GM08714 (cell line): ENCODE measurements around the gene ACP7.
"Not testable (repeated sequence)": the region's sequence is repeated elsewhere in the genome, so short reads cannot be mapped to it uniquely, and the experiment has no call there.

Experiments used
- H3K4me3 ChIP-seq: fragments of 200-500 bp; sonication (Bioruptor generic); 2 replicates; pipeline ENCODE4 v1.5.1; 2014; ENCODE audit warnings: mild to moderate bottlenecking, low read length, inconsistent platforms
- ZNF274 ChIP-seq: IDR thresholded peaks from 2 replicates; pipeline ENCODE4 v1.6.1; 2012; ENCODE audit warnings: mild to moderate bottlenecking, low read depth, low read length

The ACP7 gene

GRCh38 chr19:39085392-39085791 is 1.2 kb downstream of the ACP7 start:
- no peak for TF ChIP-seq ZNF274
- no peak overlapping the region for H3K4me3 ChIP-seq

DNA sequence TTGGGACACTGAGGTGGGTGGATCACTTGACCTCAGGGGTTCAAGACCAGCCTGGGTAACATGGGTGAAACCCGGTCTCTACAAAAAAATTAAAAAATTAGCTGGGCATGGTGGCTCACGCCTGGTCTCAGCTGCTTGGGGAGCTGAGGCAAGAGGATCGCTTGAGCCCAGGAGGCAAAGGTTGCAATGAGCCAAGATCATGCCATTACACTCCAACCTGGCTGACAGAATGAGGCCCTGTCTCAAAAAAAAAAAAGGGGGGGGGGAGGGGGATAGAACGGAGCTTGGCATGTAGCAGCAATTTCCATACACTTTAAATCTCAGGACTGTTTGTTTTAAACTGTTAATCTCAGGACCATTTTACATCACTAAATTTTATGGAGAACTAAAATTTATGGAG is 2.2 kb downstream of the ACP7 start:
- no peak for TF ChIP-seq ZNF274
- H3K4me3 ChIP-seq: no peak overlapping the region

DNA sequence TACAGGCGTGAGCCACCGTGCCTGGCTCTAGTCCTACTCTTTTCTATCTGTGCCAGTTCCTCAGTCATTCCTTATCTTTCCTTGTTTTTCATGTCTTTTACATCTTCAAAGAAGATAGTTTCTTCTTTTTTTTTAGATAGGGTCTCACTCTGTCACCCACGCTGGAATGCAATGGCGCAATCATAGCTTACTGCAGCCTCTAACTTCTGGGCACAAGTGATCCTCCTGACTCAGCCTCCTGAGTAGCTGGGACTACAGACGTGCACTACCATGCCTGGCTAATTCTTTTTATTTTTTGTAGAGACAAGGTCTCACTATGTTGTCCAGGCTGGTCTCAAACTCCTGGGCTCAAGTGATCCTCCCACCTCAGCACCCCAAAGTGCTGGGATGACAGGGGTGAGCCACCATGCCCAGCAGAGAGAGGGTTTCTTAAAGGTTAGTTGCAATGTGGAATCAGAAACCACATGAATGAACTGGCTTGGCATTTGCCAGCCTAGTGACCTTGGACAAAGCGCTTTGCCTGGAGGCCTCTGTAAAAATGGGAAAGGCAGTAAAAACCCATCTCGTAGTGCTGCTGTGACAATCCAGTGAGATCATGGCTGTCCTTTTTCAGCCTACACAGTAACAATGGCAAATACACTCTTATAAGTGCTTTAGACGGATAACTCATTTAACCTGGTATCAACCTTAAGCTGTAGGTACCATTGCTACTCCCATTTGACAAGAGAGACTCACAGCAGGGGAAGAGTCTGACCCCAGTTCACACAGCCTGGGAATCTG is 3.9 kb downstream of the ACP7 start:
- no peak overlapping the region for H3K4me3 ChIP-seq
- TF ChIP-seq ZNF274: no peak

- not testable (repeated sequence) for H3K4me3 ChIP-seq
Observed at GRCh38 chr19:39090016-39090415, 5.8 kb downstream of the ACP7 start.

- no peak for TF ChIP-seq ZNF274
- no peak overlapping the region for H3K4me3 ChIP-seq
Observed at GRCh38 chr19:39090881-39091280, 6.7 kb downstream of the ACP7 start.

DNA sequence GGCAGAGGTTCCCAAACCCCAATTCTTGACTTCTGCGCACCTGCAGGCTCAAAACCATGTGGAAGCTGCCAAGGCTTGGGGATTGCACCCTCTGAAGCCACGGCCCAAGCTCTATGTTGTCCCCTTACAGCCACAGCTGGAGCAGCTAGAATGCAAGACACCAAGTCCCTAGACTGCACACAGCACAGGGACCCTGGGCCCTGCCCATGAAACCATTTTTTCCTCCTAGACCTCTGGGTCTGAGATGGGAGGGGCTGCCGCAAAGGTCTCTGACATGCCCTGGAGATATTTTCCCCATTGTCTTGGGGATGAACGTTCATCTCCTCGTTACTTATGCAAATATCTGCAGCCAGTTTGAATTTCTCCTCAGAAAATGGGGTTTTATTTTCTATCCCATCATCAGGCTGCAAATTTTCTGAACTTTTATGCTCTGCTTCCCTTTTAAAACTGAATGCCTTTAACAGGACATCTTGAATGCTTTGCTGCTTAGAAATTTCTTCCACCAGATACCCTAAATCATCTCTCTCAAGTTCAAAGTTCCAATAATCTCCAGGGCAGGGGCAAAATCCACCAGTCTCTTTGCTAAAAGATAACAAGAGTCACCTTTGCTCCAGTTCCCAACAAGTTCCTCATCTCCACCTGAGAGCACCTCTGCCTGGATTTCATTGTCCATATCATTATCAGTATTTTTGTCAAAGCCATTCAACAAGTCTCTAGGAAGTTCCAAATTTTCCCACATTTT is 11.8 kb downstream of the ACP7 start:
- H3K4me3 ChIP-seq: not testable (repeated sequence)

DNA sequence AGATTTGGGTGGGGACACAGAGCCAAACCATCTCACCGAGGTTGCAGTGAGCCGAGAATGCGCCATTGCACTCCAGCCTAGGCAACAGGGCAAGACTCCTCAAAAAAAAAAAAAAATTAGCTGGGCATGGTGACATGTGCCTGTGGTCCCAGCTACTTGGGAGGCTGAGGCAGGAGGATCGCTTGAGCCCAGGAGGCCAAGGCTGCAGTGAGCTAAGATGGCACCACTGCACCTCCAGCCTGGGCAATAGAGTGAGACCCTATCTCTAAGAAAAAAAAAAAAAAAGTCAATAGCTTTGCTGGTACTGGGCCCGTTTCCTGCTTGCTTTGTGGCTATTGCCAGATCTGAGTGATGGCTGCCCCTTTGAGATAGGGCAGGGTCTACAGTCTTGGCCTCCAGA is 13.1 kb downstream of the ACP7 start:
- no peak for TF ChIP-seq ZNF274
- H3K4me3 ChIP-seq: no peak overlapping the region

- H3K4me3 ChIP-seq: no peak overlapping the region
- TF ChIP-seq ZNF274: no peak
Observed at GRCh38 chr19:39097721-39098120, 13.6 kb downstream of the ACP7 start.

DNA sequence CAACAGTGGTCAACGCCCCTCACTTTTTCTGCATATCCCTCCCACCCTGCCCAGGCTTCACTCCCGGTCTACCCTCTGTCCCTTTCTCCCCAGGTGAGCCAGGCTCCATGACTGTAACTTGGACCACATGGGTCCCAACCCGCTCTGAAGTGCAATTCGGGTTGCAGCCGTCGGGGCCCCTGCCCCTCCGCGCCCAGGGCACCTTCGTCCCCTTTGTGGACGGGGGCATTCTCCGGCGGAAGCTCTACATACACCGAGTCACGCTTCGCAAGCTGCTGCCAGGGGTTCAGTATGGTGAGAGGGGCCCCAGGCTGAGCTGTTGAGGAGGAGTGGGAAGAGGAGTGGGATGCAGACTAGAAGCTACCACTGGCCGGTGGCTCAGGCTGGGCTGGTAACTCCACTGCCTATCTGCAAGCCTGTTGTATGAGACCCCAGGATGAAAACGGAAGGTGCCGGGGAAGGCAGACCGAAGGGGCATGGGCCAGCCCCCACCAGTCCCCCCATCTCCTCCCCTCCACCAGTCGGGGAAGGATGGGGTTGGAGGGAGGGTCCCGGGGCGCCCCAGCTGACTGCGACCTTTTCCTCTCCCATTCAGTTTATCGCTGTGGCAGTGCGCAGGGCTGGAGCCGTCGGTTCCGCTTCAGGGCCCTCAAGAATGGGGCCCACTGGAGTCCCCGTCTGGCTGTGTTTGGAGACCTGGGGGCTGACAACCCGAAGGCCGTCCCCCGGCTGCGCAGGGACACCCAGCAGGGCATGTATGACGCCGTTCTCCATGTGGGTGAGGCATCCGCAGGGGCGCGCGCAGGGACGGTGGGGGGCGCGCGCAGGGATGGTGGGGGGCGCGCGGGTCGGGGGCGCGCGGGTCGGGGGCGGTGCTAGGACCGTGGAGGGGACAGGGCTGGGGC is 14.4 kb downstream of the ACP7 start:
- no peak overlapping the region for H3K4me3 ChIP-seq
- no peak for TF ChIP-seq ZNF274

DNA sequence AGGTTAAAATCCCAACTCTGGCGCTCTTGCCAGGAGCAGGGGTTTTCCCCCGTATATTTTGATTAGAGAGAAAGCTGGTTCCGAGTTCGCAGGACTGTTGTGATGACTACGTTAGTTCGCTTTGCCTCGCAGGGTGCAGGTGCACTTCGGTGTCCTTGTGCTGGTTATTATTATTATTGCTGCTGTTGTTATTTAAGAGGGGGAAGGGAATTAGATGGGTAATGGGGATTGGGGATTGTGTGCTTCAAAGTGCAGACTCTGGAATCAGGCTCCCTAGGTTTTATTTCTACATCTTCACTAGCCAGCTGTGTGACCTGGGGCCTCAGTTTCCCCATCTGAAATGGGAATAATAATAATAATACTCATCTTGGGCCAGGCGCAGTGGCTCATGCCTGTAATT is 15.2 kb downstream of the ACP7 start:
- no peak overlapping the region for H3K4me3 ChIP-seq
- no peak for TF ChIP-seq ZNF274

DNA sequence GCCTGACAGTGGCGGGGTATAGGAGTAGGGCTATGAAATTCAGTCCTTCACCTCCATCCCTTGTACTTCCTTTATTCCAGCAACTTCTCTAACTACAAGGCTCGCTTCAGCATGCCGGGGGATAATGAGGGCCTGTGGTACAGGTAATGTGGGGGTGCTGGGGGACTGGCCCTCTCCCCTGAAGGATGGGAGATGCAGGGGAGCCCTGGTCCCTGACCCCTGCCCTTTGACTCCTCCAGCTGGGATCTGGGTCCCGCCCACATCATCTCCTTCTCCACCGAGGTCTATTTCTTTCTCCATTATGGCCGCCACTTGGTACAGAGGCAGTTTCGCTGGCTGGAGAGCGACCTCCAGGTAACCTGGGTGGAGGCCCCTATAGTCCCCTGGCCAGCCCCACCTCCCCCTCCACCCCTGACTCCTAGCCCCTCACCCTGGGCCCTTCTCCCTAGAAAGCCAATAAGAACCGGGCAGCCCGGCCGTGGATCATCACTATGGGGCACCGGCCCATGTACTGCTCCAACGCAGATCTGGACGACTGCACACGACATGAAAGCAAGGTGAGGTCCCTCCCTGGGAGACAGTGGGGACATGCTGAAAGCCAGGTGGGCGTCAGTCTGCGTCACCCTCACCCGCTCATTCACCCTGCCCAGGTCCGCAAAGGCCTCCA is 16.5 kb downstream of the ACP7 start:
- TF ChIP-seq ZNF274: no peak
- no peak overlapping the region for H3K4me3 ChIP-seq

- no peak overlapping the region for H3K4me3 ChIP-seq
- no peak for TF ChIP-seq ZNF274
Observed at GRCh38 chr19:39103151-39103550, 19.0 kb downstream of the ACP7 start.

GRCh38 chr19:39104186-39104596 is 20.0 kb downstream of the ACP7 start:
- H3K4me3 ChIP-seq: no peak overlapping the region
- TF ChIP-seq ZNF274: no peak

DNA sequence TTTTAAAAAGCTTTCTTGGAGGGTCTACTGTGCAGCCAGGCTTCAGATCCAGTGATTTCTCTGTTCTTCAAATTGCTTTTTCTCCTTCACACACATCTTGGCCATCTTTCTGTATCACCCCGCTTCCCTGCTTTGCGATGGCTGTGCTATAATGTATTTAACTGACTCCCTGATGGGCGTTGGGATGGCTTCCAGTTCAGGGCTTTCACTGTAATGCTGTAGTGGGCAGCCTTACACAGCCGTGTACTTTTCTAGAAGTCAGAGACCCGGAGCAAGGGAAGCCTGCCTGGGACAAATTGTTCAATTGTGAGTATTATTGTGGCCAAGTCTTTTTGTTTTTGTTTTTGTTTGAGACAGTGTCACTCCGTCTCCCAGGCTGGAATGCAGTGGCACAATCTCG is 22.0 kb downstream of the ACP7 start:
- no peak for TF ChIP-seq ZNF274
- no peak overlapping the region for H3K4me3 ChIP-seq
